ENCODE measurements around the gene ATP9B.

The ATP9B gene

GRCh38 chr18:79368681-79369080 lies 299.5 kb downstream of the ATP9B start:
- no peak overlapping the region for H3K27ac ChIP-seq
- no peak for TF ChIP-seq ZFX (IDR thresholded peaks at IDR 0.05; ENCODE audit: borderline replicate concordance)
- TF ChIP-seq, protein P1, sequence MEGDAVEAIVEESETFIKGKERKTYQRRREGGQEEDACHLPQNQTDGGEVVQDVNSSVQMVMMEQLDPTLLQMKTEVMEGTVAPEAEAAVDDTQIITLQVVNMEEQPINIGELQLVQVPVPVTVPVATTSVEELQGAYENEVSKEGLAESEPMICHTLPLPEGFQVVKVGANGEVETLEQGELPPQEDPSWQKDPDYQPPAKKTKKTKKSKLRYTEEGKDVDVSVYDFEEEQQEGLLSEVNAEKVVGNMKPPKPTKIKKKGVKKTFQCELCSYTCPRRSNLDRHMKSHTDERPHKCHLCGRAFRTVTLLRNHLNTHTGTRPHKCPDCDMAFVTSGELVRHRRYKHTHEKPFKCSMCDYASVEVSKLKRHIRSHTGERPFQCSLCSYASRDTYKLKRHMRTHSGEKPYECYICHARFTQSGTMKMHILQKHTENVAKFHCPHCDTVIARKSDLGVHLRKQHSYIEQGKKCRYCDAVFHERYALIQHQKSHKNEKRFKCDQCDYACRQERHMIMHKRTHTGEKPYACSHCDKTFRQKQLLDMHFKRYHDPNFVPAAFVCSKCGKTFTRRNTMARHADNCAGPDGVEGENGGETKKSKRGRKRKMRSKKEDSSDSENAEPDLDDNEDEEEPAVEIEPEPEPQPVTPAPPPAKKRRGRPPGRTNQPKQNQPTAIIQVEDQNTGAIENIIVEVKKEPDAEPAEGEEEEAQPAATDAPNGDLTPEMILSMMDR (IDR thresholded peaks at IDR 0.05) = no peak

DNA sequence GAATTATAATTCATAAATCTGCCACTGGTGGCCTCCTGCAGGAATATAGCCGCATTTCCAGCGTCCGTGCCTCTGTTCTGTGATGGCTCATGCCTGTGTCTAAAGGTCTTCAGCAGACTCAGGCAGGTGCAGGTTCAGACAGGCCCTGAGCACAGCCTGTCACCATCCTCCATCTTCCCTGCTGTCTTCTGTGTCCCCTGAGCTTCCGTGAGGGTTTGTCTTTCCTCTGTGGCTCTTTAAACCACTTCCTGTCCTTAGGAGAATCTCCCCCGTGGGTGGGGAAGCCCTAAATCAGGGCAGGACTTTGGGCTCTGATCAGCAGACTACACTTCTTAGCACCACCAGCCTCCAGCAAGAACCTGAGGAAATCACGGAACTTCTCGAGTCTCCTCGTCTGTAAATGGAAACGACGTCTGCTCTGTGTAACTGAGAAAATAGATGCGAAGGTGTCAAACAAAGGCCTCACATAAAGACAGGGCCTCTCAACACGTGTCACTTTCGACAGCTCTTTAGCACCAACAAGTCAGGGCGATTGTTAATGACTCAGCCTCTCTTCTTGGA lies 302.4 kb downstream of the ATP9B start:
- H3K27ac ChIP-seq = no peak overlapping the region
- TF ChIP-seq ZFX (IDR thresholded peaks at IDR 0.05; ENCODE audit: borderline replicate concordance) = no peak
- TF ChIP-seq, protein P1 (IDR thresholded peaks at IDR 0.05) = no peak

- TF ChIP-seq, protein P1 (IDR thresholded peaks at IDR 0.05) = no peak
- no peak for TF ChIP-seq ZFX (IDR thresholded peaks at IDR 0.05; ENCODE audit: borderline replicate concordance)
- H3K27ac ChIP-seq = no peak overlapping the region
Measured at GRCh38 chr18:79372461-79372860, 303.3 kb downstream of the ATP9B start.

GRCh38 chr18:79372991-79373390 lies 303.8 kb downstream of the ATP9B start:
- TF ChIP-seq, protein P1 (IDR thresholded peaks at IDR 0.05) = no peak
- TF ChIP-seq ZFX (IDR thresholded peaks at IDR 0.05; ENCODE audit: borderline replicate concordance) = no peak

DNA sequence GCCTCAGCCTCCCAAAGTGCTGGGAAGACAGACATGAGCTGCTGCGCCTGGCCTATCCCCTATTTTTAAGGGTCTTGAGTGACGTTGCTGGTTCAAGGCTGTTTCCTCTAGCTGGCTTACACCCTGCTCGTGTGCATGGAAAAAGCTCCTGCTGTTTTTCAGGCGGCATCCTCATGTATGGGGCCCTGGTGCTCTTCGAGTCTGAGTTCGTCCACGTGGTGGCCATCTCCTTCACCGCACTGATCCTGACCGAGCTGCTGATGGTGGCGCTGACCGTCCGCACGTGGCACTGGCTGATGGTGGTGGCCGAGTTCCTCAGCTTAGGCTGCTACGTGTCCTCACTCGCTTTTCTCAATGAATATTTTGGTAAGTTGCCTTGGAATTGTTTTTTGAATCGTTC lies 304.5 kb downstream of the ATP9B start:
- TF ChIP-seq, protein P1 (IDR thresholded peaks at IDR 0.05) = no peak
- TF ChIP-seq ZFX (IDR thresholded peaks at IDR 0.05; ENCODE audit: borderline replicate concordance) = no peak
- no peak overlapping the region for H3K27ac ChIP-seq

More at GRCh38 chr18:79372991-79373390, 303.8 kb downstream of the ATP9B start:
- no peak overlapping the region for H3K27ac ChIP-seq

DNA sequence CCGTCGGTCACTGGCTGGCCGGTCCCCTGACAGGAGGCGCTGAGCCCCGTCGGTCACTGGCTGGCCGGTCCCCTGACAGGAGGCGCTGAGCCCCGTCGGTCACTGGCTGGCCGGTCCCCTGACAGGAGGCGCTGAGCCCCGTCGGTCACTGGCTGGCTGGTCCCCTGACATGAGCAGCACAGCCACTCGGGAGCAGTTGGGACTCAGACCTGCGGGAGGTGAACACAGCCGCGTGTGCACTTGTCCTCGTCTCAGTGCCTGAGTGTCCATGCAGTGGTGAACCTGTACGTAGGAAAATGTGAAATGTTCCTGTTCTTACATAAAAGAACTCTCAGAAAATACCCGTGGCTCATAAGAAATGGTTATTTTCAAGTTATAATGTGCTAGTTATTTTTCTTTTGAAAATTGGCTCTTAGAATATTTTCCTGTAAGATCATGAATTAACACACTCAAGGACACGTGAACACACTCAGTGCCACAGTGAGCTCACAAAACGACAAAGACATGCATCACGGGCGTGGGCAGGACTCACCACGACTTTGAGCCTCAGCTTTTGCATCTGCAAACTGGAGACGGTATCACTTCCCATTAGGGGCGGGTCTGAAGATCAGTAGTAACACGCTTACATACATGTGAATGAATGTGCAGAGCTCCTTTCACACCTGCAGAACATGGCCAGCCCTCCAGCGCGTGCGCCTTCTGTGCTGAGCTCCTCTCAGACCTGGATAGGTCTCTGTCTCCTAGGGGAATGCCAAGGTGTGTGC lies 305.4 kb downstream of the ATP9B start:
- no peak overlapping the region for H3K27ac ChIP-seq
- no peak for TF ChIP-seq ZFX (IDR thresholded peaks at IDR 0.05; ENCODE audit: borderline replicate concordance)
- TF ChIP-seq, protein P1 (IDR thresholded peaks at IDR 0.05) = no peak
